B cell (primary cell): ENCODE results near the gene DRC1. TPM values are rescaled to one million over a fixed set of nuclear protein-coding genes. Genes with fewer than 3 reads are reported as not detected.

Experiments used
- ATAC-seq: fragments of 200-7000 bp; cut with Tn5 transposase; one replicate; pipeline ENCODE4 v1.10.0; 2021; ENCODE audit warnings: low read depth, mild to moderate bottlenecking, moderate number of reproducible peaks, moderate library complexity
- CTCF ChIA-PET: fragments of 350-600 bp; sonication (Branson Sonifier 250); formaldehyde crosslinking; loops from one replicate; lab custom pipeline; 2021; ENCODE audit warnings: antibody characterized with exemption, inconsistent platforms; lab: Charles Lee
- POLR2A ChIA-PET: fragments of 350-600 bp; sonication (Branson Sonifier 250); formaldehyde crosslinking; loops from one replicate; lab custom pipeline; 2021; ENCODE audit warnings: antibody characterized with exemption; lab: Charles Lee
- DNase-seq: peaks from one replicate; pipeline ENCODE4 v3.0.0; 2013
- H2AFZ ChIP-seq: 2 replicates; pipeline ENCODE4 v1.6.1; 2012; ENCODE audit warnings: mild to moderate bottlenecking, low read depth, low read length; ENCODE audit not compliant: insufficient read depth, poor library complexity, severe bottlenecking
- H3K27ac ChIP-seq, 2 donors: 1 replicate in 1 of 2; 2 replicates in 1 of 2; pipeline ENCODE4 v1.5.1; 2012 to 2013; ENCODE audit warnings: low read length in 2 of 2, mild to moderate bottlenecking in 2 of 2, moderate library complexity in 1 of 2
- H3K27me3 ChIP-seq, 4 experiments: fragments of 200-600 bp in 1 of 4; sonication (generic) in 1 of 4; replicated peaks in 1 of 4; 1 replicate in 2 of 4; 2 replicates in 2 of 4; pipeline versions ENCODE4 v1.6.1 to v1.7.0; 2013 to 2016; ENCODE audit warnings: low read length in 3 of 4, mild to moderate bottlenecking in 2 of 4, mixed read lengths in 1 of 4, moderate library complexity in 1 of 4; ENCODE audit not compliant: insufficient read depth in 4 of 4, control insufficient read depth in 3 of 4; ENCODE audit errors: control extremely low read depth in 1 of 4
- H3K36me3 ChIP-seq, 2 experiments: replicated peaks in 1 of 2; 1 replicate in 1 of 2; 2 replicates in 1 of 2; pipeline versions ENCODE4 v1.6.1 to v1.7.1; 2013; ENCODE audit warnings: low read length in 1 of 2; ENCODE audit not compliant: insufficient read depth in 2 of 2, control insufficient read depth in 1 of 2; ENCODE audit errors: control extremely low read depth in 1 of 2, extremely low read depth in 1 of 2
- H3K4me1 ChIP-seq, 2 donors: fragments of 200-600 bp in 1 of 2; sonication (generic) in 1 of 2; 1 replicate in 1 of 2; 2 replicates in 1 of 2; pipeline versions ENCODE4 v1.5.1 to v1.6.1; 2013 to 2017; ENCODE audit warnings: low read length in 2 of 2; ENCODE audit not compliant: control insufficient read depth in 2 of 2, insufficient read depth in 2 of 2
- H3K4me2 ChIP-seq: replicated peaks from 2 replicates; pipeline ENCODE3; 2012; ENCODE audit warnings: mild to moderate bottlenecking, low read depth, low read length; ENCODE audit not compliant: poor library complexity, severe bottlenecking
- H3K4me3 ChIP-seq, 5 experiments: fragments of 200-600 bp in 1 of 5; sonication (generic) in 1 of 5; 1 replicate in 3 of 5; 2 replicates in 2 of 5; pipeline versions ENCODE4 v1.5.1 to v1.7.0; 2011 to 2016; ENCODE audit warnings: low read length in 4 of 5, mild to moderate bottlenecking in 4 of 5, low read depth in 2 of 5, control low read depth in 1 of 5, moderate library complexity in 1 of 5; ENCODE audit not compliant: insufficient read depth in 1 of 5; ENCODE audit errors: control extremely low read depth in 1 of 5, extremely low read depth in 1 of 5
- H3K79me2 ChIP-seq: fragments of 200-600 bp; sonication (generic); one replicate; pipeline ENCODE4 v1.6.0; 2016; ENCODE audit warnings: low read length; ENCODE audit not compliant: control insufficient read depth, insufficient read depth
- H3K9ac ChIP-seq: fragments of 200-600 bp; sonication (generic); 2 replicates; pipeline ENCODE4 v1.6.1; 2017; ENCODE audit warnings: mild to moderate bottlenecking, low read length, moderate library complexity
- H3K9me3 ChIP-seq, 3 donors: one replicate each; pipeline versions ENCODE4 v1.6.1 to v1.7.1; 2013; ENCODE audit warnings: low read length in 2 of 3; ENCODE audit not compliant: control insufficient read depth in 2 of 3, insufficient read depth in 1 of 3; ENCODE audit errors: control extremely low read depth in 1 of 3
- H4K20me1 ChIP-seq: 2 replicates; pipeline ENCODE4 v1.6.0; 2012; ENCODE audit warnings: mild to moderate bottlenecking, low read length; ENCODE audit not compliant: insufficient read depth, control insufficient read depth, poor library complexity, severe bottlenecking
- H3K27ac Mint-ChIP-seq: one replicate; pipeline ENCODE4 v1.8.0; 2021; ENCODE audit warnings: mixed read lengths
- H3K27me3 Mint-ChIP-seq: one replicate; pipeline ENCODE4 v1.8.0; 2021; ENCODE audit warnings: mixed read lengths
- H3K4me1 Mint-ChIP-seq: one replicate; pipeline ENCODE4 v1.8.0; 2021; ENCODE audit warnings: mixed read lengths
- H3K4me3 Mint-ChIP-seq: one replicate; pipeline ENCODE4 v1.8.0; 2021; ENCODE audit warnings: mixed read lengths
- H3K9me3 Mint-ChIP-seq: one replicate; pipeline ENCODE4 v1.8.0; 2022; ENCODE audit warnings: mixed read lengths; ENCODE audit not compliant: insufficient read depth
- EZH2 ChIP-seq: IDR thresholded peaks from 2 replicates; pipeline ENCODE4 v1.6.1; 2012; ENCODE audit warnings: borderline replicate concordance, low read depth, mild to moderate bottlenecking, moderate library complexity, low read length; ENCODE audit not compliant: insufficient read depth, poor library complexity, severe bottlenecking
- WGBS: methylation state at CpG from one replicate; pipeline ENCODE4 v1.1.5; 2013; ENCODE audit warnings: missing lambda C conversion rate; ENCODE audit not compliant: insufficient coverage; 5-methylcytosine and 5-hydroxymethylcytosine counted together
- intact Hi-C: fragments of 100-400 bp; cut with micrococcal nuclease; formaldehyde crosslinking; loops from one replicate; pipeline ENCODE4 v1.10.0; 2022
- polyA plus RNA-seq: library from polyadenylated mRNA; depleted of rRNA; stranded (reverse); fragments of >200 nt; gene quantifications from 2 replicates; pipeline ENCODE4 v1.2.3, GENCODE V29; 2012
- total RNA-seq, 2 donors: library from RNA; stranded (reverse); fragments of 120-200 nt in 1 of 2; gene quantifications; 1 replicate in 1 of 2; 2 replicates in 1 of 2; pipeline versions ENCODE4 v1.2.3 to v1.2.4, GENCODE V29; 2013 to 2022
- TF ChIP-seq, protein P1 (sequence below): fragments of 200-600 bp; IDR thresholded peaks from one replicate; pipeline ENCODE4 v1.8.0; 2022; ENCODE audit warnings: antibody characterized with exemption, mild to moderate bottlenecking

The DRC1 gene
- total and polyA plus RNA-seq, 2 donors (not counting 1 experiment from before 2014, with no cell fraction given), result not detected

DNA sequence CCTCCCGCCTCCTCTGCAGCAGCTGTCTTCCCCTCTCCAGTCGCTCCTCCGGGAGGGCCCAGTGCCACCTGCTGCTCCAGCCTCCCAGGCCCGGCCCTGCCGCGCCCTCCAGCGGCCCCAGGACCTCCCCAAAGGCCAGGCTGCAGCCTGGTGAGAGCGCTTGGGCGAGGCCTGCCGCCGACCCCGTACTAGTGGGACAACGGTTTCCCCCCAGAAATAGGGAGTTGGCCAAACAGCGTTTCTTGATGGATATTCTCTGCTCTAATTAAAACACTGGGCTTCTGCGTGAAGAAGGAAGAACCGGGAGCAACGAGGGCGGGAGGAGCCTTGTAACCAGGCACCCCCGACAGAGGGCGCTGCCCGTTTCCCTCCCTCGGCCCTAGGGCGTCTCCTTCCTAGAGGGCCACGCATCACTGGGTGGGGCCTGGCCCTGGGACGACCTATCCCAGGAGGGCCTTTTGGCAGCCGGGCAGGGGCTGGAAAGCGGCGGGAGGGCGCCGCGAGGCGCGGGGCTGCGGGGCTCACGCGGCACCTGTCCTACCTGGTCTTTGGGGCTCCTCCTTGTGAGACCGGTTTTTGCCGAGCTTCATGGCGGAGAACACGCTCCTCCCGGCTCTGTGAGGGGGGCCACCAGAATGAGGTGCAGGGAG is 101.6 kb downstream of the DRC1 start:
- no peak overlapping the region for H3K27ac ChIP-seq
- H3K4me3 ChIP-seq, result peak overlapping the region in 4 of 5 experiments; percentile 23 to 57 (median 46)
- Mint-ChIP-seq H3K27me3 (peaks cover 38% of the 10 kb centered on the region), H3K4me1 (peaks cover 8% of the 10 kb centered on the region), H3K27ac (no peak overlapping the region), H3K9me3 (no peaks in the 10 kb centered on the region), H3K4me3 (peak overlapping the region; percentile 73)
- no peaks in the 10 kb centered on the region for H3K9me3 ChIP-seq
- intact Hi-C loops, result no loop called here
- H3K27me3 ChIP-seq, result peaks cover 0 to 24% (median 3%) of the 10 kb centered on the region in 4 experiments
- H4K20me1 ChIP-seq, result no peaks in the 10 kb centered on the region
- ChIA-PET CTCF (interaction anchor here (0.9 kb wide), 1 partner anchor 16 kb away, joined by 3 read pairs; no protein-coding TSS in a partner anchor), POLR2A (no interaction called here)
- H3K4me2 ChIP-seq, result peak overlapping the region; percentile 74
- peak overlapping the region; percentile 68 for H3K9ac ChIP-seq
- peak; percentile 75 for ATAC-seq
- peaks cover 10 to 12% of the 10 kb centered on the region in 2 donors for H3K4me1 ChIP-seq
- no peaks in the 10 kb centered on the region for H3K79me2 ChIP-seq
- no peaks in the 10 kb centered on the region for H3K36me3 ChIP-seq
- H2AFZ ChIP-seq, result peak overlapping the region; percentile 76
- no peak for TF ChIP-seq EZH2
- TF ChIP-seq, protein P1, sequence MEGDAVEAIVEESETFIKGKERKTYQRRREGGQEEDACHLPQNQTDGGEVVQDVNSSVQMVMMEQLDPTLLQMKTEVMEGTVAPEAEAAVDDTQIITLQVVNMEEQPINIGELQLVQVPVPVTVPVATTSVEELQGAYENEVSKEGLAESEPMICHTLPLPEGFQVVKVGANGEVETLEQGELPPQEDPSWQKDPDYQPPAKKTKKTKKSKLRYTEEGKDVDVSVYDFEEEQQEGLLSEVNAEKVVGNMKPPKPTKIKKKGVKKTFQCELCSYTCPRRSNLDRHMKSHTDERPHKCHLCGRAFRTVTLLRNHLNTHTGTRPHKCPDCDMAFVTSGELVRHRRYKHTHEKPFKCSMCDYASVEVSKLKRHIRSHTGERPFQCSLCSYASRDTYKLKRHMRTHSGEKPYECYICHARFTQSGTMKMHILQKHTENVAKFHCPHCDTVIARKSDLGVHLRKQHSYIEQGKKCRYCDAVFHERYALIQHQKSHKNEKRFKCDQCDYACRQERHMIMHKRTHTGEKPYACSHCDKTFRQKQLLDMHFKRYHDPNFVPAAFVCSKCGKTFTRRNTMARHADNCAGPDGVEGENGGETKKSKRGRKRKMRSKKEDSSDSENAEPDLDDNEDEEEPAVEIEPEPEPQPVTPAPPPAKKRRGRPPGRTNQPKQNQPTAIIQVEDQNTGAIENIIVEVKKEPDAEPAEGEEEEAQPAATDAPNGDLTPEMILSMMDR, result peak; percentile 70
- WGBS, result 6% methylated on average over 40 of the region's 41 CpGs
- peak; percentile 62 for DNase-seq

DNA sequence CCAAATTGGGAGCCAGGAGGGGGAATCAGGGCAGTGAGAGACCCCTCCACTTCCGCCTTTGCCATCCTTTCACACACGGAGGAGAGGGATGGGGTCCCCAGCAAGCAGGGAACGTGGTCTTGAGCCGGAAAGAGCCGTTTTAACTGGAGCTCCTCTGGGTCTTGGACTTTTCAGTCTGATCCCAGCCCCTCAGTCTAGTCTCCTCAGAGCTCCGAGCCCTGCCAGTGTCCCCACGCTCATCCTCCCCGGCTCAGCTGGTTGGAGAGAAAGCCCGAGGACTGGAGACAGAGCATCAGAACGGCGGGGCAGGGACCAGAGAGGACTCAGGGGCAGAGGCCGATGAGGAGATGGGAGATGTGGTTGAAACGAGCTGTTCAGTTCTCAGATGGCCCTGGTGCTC is 102.3 kb downstream of the DRC1 start:
- peak overlapping the region; percentile 73 for H3K4me3 Mint-ChIP-seq
- peak overlapping the region; percentile 74 for H3K4me2 ChIP-seq
- H4K20me1 ChIP-seq, result no peaks in the 10 kb centered on the region
- H2AFZ ChIP-seq, result peak overlapping the region; percentile 76
- peak; percentile 12 for DNase-seq
- H3K27ac ChIP-seq, result no peak overlapping the region
- no peaks in the 10 kb centered on the region for H3K9me3 Mint-ChIP-seq
- ATAC-seq, result no peak
- peaks cover 34% of the 10 kb centered on the region for H3K27me3 Mint-ChIP-seq
- POLR2A ChIA-PET, result no interaction called here
- H3K4me1 ChIP-seq, result peaks cover 10 to 12% of the 10 kb centered on the region in 2 donors
- intact Hi-C loops, result no loop called here
- no peaks in the 10 kb centered on the region for H3K79me2 ChIP-seq
- no peaks in the 10 kb centered on the region for H3K36me3 ChIP-seq
- no peak overlapping the region for H3K27ac Mint-ChIP-seq
- CTCF ChIA-PET, result no interaction called here
- peaks cover 8% of the 10 kb centered on the region for H3K4me1 Mint-ChIP-seq
- H3K27me3 ChIP-seq, result peaks cover 0 to 24% (median 3%) of the 10 kb centered on the region in 4 experiments
- peak overlapping the region in 3 of 5 experiments; percentile 23 to 57 (median 53) for H3K4me3 ChIP-seq
- TF ChIP-seq, protein P1, result no peak
- TF ChIP-seq EZH2, result no peak
- no peaks in the 10 kb centered on the region for H3K9me3 ChIP-seq
- H3K9ac ChIP-seq, result peak overlapping the region; percentile 68
- 66% methylated on average over 12 of the region's 13 CpGs for WGBS
